AG04450 (cell line): Measurements from ENCODE around the gene OR2D3. TPM values are rescaled to one million over a fixed set of nuclear protein-coding genes. Genes with fewer than 3 reads are reported as not detected.

Experiments
- CTCF ChIA-PET: fragments of 300-600, 350-600 bp; formaldehyde crosslinking; extraction: SDS; loops from one replicate; lab custom pipeline; 2022; ENCODE audit warnings: antibody characterized with exemption, inconsistent platforms; lab: Charles Lee
- POLR2A ChIA-PET: fragments of 350-600 bp; formaldehyde crosslinking; extraction: SDS; loops from one replicate; lab custom pipeline; 2021; ENCODE audit warnings: antibody characterized with exemption, inconsistent platforms; lab: Yijun Ruan, JAX
- DNase-seq: peaks from one replicate; pipeline ENCODE4 v3.0.0-alpha.2; 2011; ENCODE audit warnings: low read depth, low spot score
- H3K27ac ChIP-seq: one replicate; pipeline ENCODE4 v1.5.1; 2012; ENCODE audit warnings: low read depth, low read length, control low read depth
- H3K27me3 ChIP-seq: one replicate; pipeline ENCODE4 v1.6.0; 2012; ENCODE audit warnings: low read length; ENCODE audit not compliant: control insufficient read depth, insufficient read depth
- H3K4me3 ChIP-seq: 2 replicates; pipeline ENCODE4 v1.5.1; 2011; ENCODE audit warnings: mild to moderate bottlenecking, low read depth, low read length, control low read depth
- H3K9me3 ChIP-seq: 2 replicates; pipeline ENCODE4 v1.5.1; 2012; ENCODE audit warnings: low read length; ENCODE audit not compliant: control insufficient read depth, insufficient read depth
- polyA minus RNA-seq: library from RNA; depleted of rRNA, polyadenylated mRNA; stranded (reverse); fragments of >200 nt; gene quantifications from 2 replicates; pipeline ENCODE4 v1.2.3, GENCODE V29; 2011; rRNA and poly(A)+ RNA removed
- polyA plus RNA-seq: library from polyadenylated mRNA; depleted of rRNA; stranded (reverse); fragments of >200 nt; gene quantifications from 2 replicates; pipeline ENCODE4 v1.2.3, GENCODE V29; 2011; rRNA removed
- TF ChIP-seq, protein P1 (sequence below): IDR thresholded peaks from 2 replicates; pipeline ENCODE4 v1.5.1; 2011; ENCODE audit warnings: low read depth, low read length, control low read depth, inconsistent platforms

The OR2D3 gene, protein sequence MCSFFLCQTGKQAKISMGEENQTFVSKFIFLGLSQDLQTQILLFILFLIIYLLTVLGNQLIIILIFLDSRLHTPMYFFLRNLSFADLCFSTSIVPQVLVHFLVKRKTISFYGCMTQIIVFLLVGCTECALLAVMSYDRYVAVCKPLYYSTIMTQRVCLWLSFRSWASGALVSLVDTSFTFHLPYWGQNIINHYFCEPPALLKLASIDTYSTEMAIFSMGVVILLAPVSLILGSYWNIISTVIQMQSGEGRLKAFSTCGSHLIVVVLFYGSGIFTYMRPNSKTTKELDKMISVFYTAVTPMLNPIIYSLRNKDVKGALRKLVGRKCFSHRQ
- polyA plus RNA-seq = not detected in 2 replicates
- not detected in 2 replicates for polyA minus RNA-seq

DNA sequence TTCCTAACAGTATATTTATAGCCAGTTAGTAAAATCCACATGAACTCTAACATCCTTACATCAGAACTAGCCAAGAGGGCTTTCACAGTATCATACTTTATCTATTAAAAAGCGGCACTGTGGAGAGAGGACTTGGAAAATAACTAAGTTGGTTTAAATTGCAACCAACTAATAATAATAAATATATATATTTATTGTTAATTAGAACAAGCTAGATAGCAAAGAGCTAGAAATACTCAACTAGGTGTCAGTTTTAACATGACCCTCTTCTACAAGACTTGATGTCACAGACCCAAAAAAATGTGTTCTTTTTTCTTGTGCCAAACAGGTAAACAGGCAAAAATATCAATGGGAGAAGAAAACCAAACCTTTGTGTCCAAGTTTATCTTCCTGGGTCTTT lies at the start of gene OR2D3:
OR2D3 (plus strand) TSS at position 301 of the 400 bp plus-strand sequence; CDS start at position 301, 0 bp downstream.
- DNase-seq = no peak
- ChIA-PET POLR2A (no interaction called here), CTCF (no interaction called here)
- Histone ChIP-seq H3K27ac (no peak within 1 kb of the TSS), H3K4me3 (no peak within 1 kb of the TSS), H3K27me3 (no peaks in the 10 kb centered on the region), H3K9me3 (no peaks in the 10 kb centered on the region)
- TF ChIP-seq, protein P1, sequence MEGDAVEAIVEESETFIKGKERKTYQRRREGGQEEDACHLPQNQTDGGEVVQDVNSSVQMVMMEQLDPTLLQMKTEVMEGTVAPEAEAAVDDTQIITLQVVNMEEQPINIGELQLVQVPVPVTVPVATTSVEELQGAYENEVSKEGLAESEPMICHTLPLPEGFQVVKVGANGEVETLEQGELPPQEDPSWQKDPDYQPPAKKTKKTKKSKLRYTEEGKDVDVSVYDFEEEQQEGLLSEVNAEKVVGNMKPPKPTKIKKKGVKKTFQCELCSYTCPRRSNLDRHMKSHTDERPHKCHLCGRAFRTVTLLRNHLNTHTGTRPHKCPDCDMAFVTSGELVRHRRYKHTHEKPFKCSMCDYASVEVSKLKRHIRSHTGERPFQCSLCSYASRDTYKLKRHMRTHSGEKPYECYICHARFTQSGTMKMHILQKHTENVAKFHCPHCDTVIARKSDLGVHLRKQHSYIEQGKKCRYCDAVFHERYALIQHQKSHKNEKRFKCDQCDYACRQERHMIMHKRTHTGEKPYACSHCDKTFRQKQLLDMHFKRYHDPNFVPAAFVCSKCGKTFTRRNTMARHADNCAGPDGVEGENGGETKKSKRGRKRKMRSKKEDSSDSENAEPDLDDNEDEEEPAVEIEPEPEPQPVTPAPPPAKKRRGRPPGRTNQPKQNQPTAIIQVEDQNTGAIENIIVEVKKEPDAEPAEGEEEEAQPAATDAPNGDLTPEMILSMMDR = no peak

DNA sequence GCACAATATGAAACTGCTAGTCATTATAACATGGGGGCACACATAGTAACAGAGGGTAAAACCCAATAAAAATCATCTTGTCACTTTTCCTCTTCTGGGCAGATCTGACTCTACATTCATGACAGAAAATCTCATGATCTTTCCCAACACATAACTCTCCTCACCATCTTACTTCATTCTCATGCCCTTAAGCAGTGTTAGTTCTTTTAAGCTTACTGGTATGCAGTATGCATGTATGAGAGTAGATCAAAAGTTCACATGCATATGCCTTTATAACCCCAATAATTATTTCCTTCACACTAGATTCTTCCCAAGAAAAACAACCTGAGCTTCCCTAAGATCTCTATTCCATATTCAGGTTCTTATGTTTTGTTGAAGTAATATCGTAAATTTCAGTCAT lies 49.5 kb upstream of the OR2D3 start:
- Histone ChIP-seq H3K9me3 (no peaks in the 10 kb centered on the region), H3K27ac (no peak overlapping the region), H3K27me3 (no peaks in the 10 kb centered on the region), H3K4me3 (no peak overlapping the region)
- POLR2A ChIA-PET = no interaction called here
- TF ChIP-seq, protein P1 = no peak
- DNase-seq = no peak
- CTCF ChIA-PET = no interaction called here

DNA sequence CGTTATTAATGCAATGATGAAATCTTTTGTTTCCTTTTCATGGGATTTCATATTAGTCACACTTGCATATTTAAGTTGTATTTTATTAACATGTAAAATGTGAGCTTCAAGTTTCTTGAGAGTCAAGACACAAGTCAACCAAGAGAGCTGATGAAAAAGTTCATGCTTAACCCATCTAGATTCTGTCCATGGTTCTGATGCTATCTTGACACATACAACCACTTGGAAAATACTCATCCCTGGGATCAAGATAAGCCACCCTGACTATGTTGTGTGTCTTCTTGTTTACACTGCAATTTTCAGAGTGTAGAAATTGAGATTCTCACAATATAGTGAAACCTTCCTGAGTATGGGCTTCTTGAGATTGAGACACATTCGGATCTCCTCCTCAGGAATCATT lies 45.0 kb upstream of the OR2D3 start:
- CTCF ChIA-PET = interaction anchor here (0.8 kb wide), 1 partner anchor 64 kb away, joined by 3 read pairs; no protein-coding TSS in a partner anchor
- Histone ChIP-seq H3K27ac (no peak overlapping the region), H3K4me3 (no peak overlapping the region), H3K27me3 (no peaks in the 10 kb centered on the region), H3K9me3 (no peaks in the 10 kb centered on the region)
- DNase-seq = no peak
- POLR2A ChIA-PET = no interaction called here
- TF ChIP-seq, protein P1 = no peak

DNA sequence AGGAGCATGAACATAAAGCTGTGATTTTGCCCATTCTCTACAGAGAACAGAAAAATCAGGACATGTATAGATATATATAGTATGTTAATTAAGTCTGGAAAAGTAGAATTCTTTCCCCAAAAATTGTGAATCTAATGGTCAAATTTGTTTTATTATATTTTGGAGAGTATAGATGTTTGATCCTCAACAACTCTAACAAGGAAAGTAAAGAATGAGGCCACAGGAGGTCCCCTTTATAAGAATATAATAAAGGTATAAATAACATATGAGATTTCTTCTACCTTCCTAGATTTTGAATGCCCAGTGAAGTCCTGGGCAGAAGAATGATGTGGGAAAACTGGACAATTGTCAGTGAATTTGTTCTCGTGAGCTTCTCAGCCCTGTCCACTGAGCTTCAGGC lies 44.5 kb upstream of the OR2D3 start, which contains the start of gene OR10A4:
OR10A4 (plus strand) TSS at position 301 of the 400 bp plus-strand sequence; CDS start at position 324, 23 bp downstream.
- TF ChIP-seq, protein P1 = no peak
- Histone ChIP-seq H3K4me3 (no peak within 1 kb of the TSS), H3K9me3 (no peaks in the 10 kb centered on the region), H3K27me3 (no peaks in the 10 kb centered on the region), H3K27ac (no peak within 1 kb of the TSS)
- no peak for DNase-seq
- POLR2A ChIA-PET = no interaction called here
- CTCF ChIA-PET = interaction anchor here (0.8 kb wide), 1 partner anchor 64 kb away, joined by 3 read pairs; no protein-coding TSS in a partner anchor

DNA sequence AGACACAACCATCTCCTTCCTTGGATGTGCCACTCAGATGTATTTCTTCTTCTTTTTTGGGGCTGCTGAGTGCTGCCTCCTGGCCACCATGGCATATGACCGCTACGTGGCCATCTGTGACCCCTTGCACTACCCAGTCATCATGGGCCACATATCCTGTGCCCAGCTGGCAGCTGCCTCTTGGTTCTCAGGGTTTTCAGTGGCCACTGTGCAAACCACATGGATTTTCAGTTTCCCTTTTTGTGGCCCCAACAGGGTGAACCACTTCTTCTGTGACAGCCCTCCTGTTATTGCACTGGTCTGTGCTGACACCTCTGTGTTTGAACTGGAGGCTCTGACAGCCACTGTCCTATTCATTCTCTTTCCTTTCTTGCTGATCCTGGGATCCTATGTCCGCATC lies 43.9 kb upstream of the OR2D3 start:
- Histone ChIP-seq H3K27ac (no peak overlapping the region), H3K4me3 (no peak overlapping the region), H3K9me3 (no peaks in the 10 kb centered on the region), H3K27me3 (no peaks in the 10 kb centered on the region)
- ChIA-PET POLR2A (no interaction called here), CTCF (no interaction called here)
- no peak for DNase-seq
- TF ChIP-seq, protein P1 = no peak
